ENCODE data around the gene HCRT.

HCRT gene

GRCh38 chr17:42136654-42137051 is 48.6 kb downstream of the HCRT start:
- DNase-seq: no peak

- DNase-seq: no peak
Observed at GRCh38 chr17:42135664-42136653, 49.3 kb downstream of the HCRT start.

GRCh38 chr17:42135151-42135550 is 50.1 kb downstream of the HCRT start:
- no peak for DNase-seq
